Aorta (tissue), 5 donors: ENCODE results near the gene PAPSS1. TPM values are rescaled to one million over a fixed set of nuclear protein-coding genes. Genes with fewer than 3 reads are reported as not detected.

Source experiments
- ATAC-seq: fragments of 200-7000 bp; cut with Tn5 transposase; one replicate; pipeline ENCODE4 v1.9.1; 2022; ENCODE audit warnings: moderate library complexity; ENCODE audit not compliant: low FRiP score
- DNase-seq, 2 donors: peaks; one replicate each; pipeline ENCODE4 v3.0.0-alpha.2; 2020
- H3K27ac ChIP-seq, 2 donors: one replicate each; pipeline ENCODE4 v1.5.1; 2013; ENCODE audit warnings: low read length in 2 of 2, mild to moderate bottlenecking in 2 of 2, moderate library complexity in 2 of 2, control low read depth in 1 of 2, inconsistent platforms in 1 of 2, low read depth in 1 of 2
- H3K27me3 ChIP-seq, 2 donors: one replicate each; pipeline ENCODE4 v1.6.1; 2013; ENCODE audit warnings: control low read depth in 1 of 2, low read length in 1 of 2, mild to moderate bottlenecking in 1 of 2, moderate library complexity in 1 of 2; ENCODE audit not compliant: insufficient read depth in 2 of 2, control insufficient read depth in 1 of 2
- H3K36me3 ChIP-seq, 2 donors: one replicate each; pipeline ENCODE4 v1.6.1; 2013; ENCODE audit warnings: control low read depth in 1 of 2, low read length in 1 of 2, mild to moderate bottlenecking in 1 of 2; ENCODE audit not compliant: insufficient read depth in 2 of 2, control insufficient read depth in 1 of 2
- H3K4me1 ChIP-seq, 2 donors: one replicate each; pipeline ENCODE4 v1.6.1; 2013; ENCODE audit warnings: low read length in 2 of 2, control low read depth in 1 of 2, mild to moderate bottlenecking in 1 of 2, moderate library complexity in 1 of 2; ENCODE audit not compliant: insufficient read depth in 2 of 2, control insufficient read depth in 1 of 2
- H3K4me3 ChIP-seq, 2 donors: one replicate each; pipeline ENCODE4 v1.5.1; 2013; ENCODE audit warnings: low read length in 2 of 2, control low read depth in 1 of 2, mild to moderate bottlenecking in 1 of 2
- H3K9me3 ChIP-seq: one replicate; pipeline ENCODE4 v1.6.1; 2013; ENCODE audit warnings: mild to moderate bottlenecking, low read length; ENCODE audit not compliant: control insufficient read depth
- WGBS, 2 donors: extraction: QIAGEN DNeasy Blood & Tissue Kit; methylation state at CpG; one replicate each; pipeline ENCODE4 v1.1.7; 2013; 5-methylcytosine and 5-hydroxymethylcytosine counted together
- intact Hi-C, 2 donors: fragments of 100-400 bp; cut with DNase I; formaldehyde crosslinking; loops; one replicate each; pipeline versions ENCODE4 v1.14.2 to v1.15.0; 2022
- polyA plus RNA-seq, 2 donors: library from polyadenylated mRNA; stranded (reverse); fragments of 200-250 nt; gene quantifications; one replicate each; pipeline ENCODE4 v1.2.3, GENCODE V29; 2013
- total RNA-seq, 2 donors: library from RNA; stranded (reverse); fragmentation: NEBNext Ultra II Directional; extraction: Animal tissue kit (Norgen Biotek cat#: 25700); gene quantifications; one replicate each; pipeline ENCODE4 v1.2.1, GENCODE V29; 2021
- donor health status: healthy with polysubstance abuse.
- donor health status: Bipolar disorder and iron deficiency.
- donor health status: DM: no; HTN: no; CAD: no.
- donor health status: DM: no; HTN: no; CAD: no.
- donor health status: DM: yes; HTN: yes; CAD: no.

The PAPSS1 gene
- total and polyA plus RNA-seq, 4 donors: 20.4 to 38.5 (median 31.1) TPM

- Histone ChIP-seq H3K9me3 (peaks cover 9% of the 10 kb centered on the region), H3K4me1 (no peaks in the 10 kb centered on the region), H3K4me3 (no peak overlapping the region), H3K27ac (no peak overlapping the region), H3K36me3 (no peaks in the 10 kb centered on the region), H3K27me3 (no peaks in the 10 kb centered on the region)
- no peak for ATAC-seq
- intact Hi-C loops: no loop called here
- no peak for DNase-seq
Measured at GRCh38 chr4:107589269-107589668, 130.8 kb downstream of the PAPSS1 start.

DNA sequence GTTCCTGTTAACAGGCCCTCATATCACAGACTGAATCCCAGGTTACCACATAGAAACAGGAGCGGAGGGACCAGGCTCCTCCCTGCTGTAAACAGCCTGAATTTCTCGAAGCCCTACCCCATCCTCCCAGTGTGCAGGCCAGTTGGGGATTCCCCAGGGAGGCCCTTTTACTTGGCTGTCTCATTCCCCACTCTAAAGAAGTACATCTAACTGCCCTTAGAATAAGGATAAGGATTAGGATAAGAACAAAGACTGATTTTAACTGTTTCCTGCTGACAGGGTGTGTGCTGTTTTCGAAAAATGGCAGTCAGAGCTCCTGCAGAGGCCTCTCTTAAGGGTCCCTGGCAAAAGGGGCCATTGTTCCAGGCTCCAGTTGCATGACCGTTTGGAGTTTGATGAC is 133.7 kb downstream of the PAPSS1 start:
- no peaks in the 10 kb centered on the region for H3K4me1 ChIP-seq
- H3K27ac ChIP-seq: no peak overlapping the region
- H3K9me3 ChIP-seq: peaks cover 7% of the 10 kb centered on the region
- H3K36me3 ChIP-seq: no peaks in the 10 kb centered on the region
- DNase-seq (no peak), ATAC-seq (no peak)
- 68 to 70% methylated on average over 4 of the region's 4 CpGs for WGBS, 2 donors
- H3K4me3 ChIP-seq: no peak overlapping the region
- intact Hi-C loops: no loop called here
- H3K27me3 ChIP-seq: no peaks in the 10 kb centered on the region

DNA sequence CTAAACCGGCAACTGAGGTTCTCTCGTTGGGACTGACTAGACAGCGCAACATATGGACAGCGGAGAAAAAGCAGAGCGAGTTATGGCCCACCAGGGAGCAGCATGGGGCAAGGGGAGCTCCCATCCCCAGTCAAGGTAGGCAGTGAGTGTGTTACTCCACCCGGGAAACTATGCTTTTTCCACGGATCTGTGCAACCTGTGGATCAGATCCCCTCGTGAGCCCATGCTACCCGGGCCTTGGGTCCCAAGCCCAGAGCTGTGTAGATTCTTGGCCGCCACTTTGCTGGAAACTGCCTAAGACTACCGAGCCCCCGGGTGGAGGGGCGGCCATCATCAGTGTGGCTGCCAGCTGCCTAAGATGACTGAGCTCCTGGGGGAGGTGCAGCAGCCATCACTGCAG is 140.9 kb downstream of the PAPSS1 start:
- ATAC-seq: no peak
- Histone ChIP-seq H3K36me3 (no peaks in the 10 kb centered on the region), H3K4me1 (no peaks in the 10 kb centered on the region), H3K9me3 (peaks cover 1% of the 10 kb centered on the region), H3K4me3 (no peak overlapping the region), H3K27ac (no peak overlapping the region), H3K27me3 (no peaks in the 10 kb centered on the region)
- DNase-seq: no peak
- 91 to 92% methylated on average over 13 of the region's 13 CpGs for WGBS, 2 donors
- intact Hi-C loops: no loop called here

- ATAC-seq: no peak
- H3K27ac ChIP-seq: no peak overlapping the region
- no peaks in the 10 kb centered on the region for H3K27me3 ChIP-seq
- DNase-seq: no peak
- no peaks in the 10 kb centered on the region for H3K9me3 ChIP-seq
- no peaks in the 10 kb centered on the region for H3K4me1 ChIP-seq
- H3K36me3 ChIP-seq: no peaks in the 10 kb centered on the region
- no peak overlapping the region for H3K4me3 ChIP-seq
- intact Hi-C loops: no loop called here
- 11 to 17% methylated on average over 2 of the region's 2 CpGs for WGBS, 2 donors
Measured at GRCh38 chr4:107578321-107578720, 141.7 kb downstream of the PAPSS1 start.

DNA sequence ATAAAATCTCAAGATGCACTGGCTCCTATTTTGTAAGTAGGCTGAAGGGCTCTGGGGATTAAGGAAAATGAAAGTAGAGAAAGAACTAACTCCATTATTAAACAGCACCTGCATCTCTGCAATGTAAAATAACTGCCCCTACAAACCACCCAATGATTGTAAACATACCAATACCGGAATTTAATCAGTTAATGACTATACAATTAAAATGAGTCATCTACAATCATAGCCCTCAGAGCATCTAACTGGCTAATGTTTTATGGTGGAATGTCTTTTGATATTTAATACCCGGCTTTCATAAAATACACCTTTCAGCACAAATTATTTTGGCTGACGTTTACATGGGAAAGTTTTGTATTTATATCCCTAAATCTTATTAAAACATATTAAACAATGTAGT is 142.3 kb downstream of the PAPSS1 start:
- DNase-seq (no peak), ATAC-seq (no peak)
- Histone ChIP-seq H3K4me1 (no peaks in the 10 kb centered on the region), H3K36me3 (no peaks in the 10 kb centered on the region), H3K27ac (no peak overlapping the region), H3K4me3 (no peak overlapping the region), H3K27me3 (no peaks in the 10 kb centered on the region), H3K9me3 (no peaks in the 10 kb centered on the region)
- WGBS, 2 donors: 2 to 14% methylated on average over 3 of the region's 3 CpGs
- intact Hi-C loops: no loop called here

- whole genome bisulfite sequencing, 2 donors: 97% methylated on average over 10 of the region's 10 CpGs
- Histone ChIP-seq H3K36me3 (no peaks in the 10 kb centered on the region), H3K4me1 (no peaks in the 10 kb centered on the region), H3K27ac (no peak overlapping the region), H3K9me3 (no peaks in the 10 kb centered on the region), H3K4me3 (no peak overlapping the region), H3K27me3 (no peaks in the 10 kb centered on the region)
- ATAC-seq: no peak
- intact Hi-C loops: no loop called here
- no peak for DNase-seq
Measured at GRCh38 chr4:107575243-107575642, 144.8 kb downstream of the PAPSS1 start.

DNA sequence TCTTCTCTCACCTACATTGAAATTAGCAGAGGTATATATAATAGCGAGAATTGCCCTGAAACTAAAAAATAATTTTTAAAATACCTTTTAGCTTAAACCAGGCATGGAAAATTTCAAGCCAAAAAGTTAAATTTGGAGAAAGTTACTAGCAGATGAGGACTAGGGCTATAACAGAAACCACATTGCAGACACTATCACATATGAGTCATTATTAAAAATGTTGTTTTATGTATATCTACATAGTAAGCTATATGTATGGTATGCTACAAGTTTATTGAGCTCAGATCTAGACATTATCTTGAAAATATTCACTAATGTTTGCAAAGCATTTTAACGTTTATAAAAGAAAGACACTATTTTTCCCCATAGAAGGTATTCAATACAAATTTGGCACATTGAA is 147.8 kb downstream of the PAPSS1 start:
- Histone ChIP-seq H3K36me3 (no peaks in the 10 kb centered on the region), H3K9me3 (no peaks in the 10 kb centered on the region), H3K4me1 (no peaks in the 10 kb centered on the region), H3K27me3 (no peaks in the 10 kb centered on the region), H3K4me3 (no peak overlapping the region), H3K27ac (no peak overlapping the region)
- ATAC-seq (no peak), DNase-seq (no peak)
- intact Hi-C loops: no loop called here
- WGBS, 2 donors: 44 to 48% methylated on average over 2 of the region's 2 CpGs

DNA sequence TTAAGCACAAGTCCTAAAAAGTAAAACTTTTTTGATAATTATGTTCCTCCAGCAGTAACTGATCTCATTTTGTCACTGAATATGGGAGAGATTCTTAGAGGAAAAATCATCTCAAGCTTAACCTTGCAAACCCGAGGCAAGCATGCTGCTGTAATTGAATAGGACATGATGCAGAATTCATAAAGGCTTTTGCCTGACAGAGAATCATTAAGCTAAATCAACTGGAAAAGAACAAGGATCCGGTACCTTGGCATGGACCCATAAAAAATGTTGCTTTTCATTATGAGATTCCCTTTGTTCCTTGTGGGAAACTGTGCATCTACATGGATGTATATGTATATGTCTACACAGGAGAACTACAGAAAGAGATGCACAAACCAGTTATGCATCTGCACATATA is 149.1 kb downstream of the PAPSS1 start:
- H3K4me1 ChIP-seq: no peaks in the 10 kb centered on the region
- no peak overlapping the region for H3K4me3 ChIP-seq
- H3K36me3 ChIP-seq: no peaks in the 10 kb centered on the region
- intact Hi-C loops: no loop called here
- H3K27me3 ChIP-seq: no peaks in the 10 kb centered on the region
- H3K27ac ChIP-seq: no peak overlapping the region
- ATAC-seq (no peak), DNase-seq (no peak)
- H3K9me3 ChIP-seq: peaks cover 3% of the 10 kb centered on the region
- WGBS, 2 donors: 12 to 15% methylated on average over 2 of the region's 2 CpGs

DNA sequence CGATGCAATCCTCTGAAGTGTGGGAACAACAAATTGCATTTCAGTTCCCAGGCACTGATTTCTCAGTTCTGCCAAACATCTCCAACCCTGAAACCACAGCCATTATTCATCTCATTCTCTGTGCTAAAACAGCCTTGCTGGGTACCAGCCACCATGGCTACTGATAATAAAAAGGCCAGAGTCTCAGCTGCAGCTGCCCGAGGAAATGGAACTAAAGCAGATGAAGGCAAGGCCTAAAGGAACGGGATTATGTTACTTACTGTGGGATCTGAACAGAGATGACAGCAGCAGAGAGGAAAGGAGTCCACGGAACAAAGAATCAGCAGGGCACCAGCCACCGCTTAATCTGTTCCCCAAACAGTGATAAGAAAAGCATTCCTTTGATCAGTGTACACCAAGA is 155.7 kb downstream of the PAPSS1 start:
- peaks cover 4% of the 10 kb centered on the region for H3K9me3 ChIP-seq
- 23 to 32% methylated on average over 5 of the region's 5 CpGs for WGBS, 2 donors
- H3K27ac ChIP-seq: no peak overlapping the region
- intact Hi-C loops: no loop called here
- no peaks in the 10 kb centered on the region for H3K4me1 ChIP-seq
- no peaks in the 10 kb centered on the region for H3K27me3 ChIP-seq
- ATAC-seq (no peak), DNase-seq (no peak)
- no peaks in the 10 kb centered on the region for H3K36me3 ChIP-seq
- H3K4me3 ChIP-seq: no peak overlapping the region
